Fibroblast of gingiva (primary cell): ENCODE results near the gene MYO7A.

ENCODE experiments used
- DNase-seq: peaks from one replicate; pipeline ENCODE4 v3.0.0-alpha.2; 2011; ENCODE audit warnings: low read depth

MYO7A gene

DNA sequence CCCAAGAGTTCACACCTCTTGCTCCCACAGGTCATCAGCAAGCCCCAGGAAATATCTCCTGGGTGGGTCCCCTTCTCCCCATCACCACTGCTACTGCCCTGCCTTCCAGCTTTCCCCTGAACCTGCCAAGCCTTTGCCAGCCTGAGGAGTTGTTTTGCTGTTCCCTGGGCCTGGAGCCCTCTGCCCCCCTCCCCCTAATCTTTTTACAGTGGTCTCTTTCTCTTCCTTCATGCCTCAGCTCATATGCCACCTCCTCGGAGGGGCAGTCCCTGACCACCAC, 18.9 kb downstream of the MYO7A start:
- DNase-seq: no peak

GRCh38 chr11:77147668-77148321, 19.7 kb downstream of the MYO7A start:
- no peak for DNase-seq

- DNase-seq: no peak
These were observed 21.1 kb downstream of the MYO7A start for GRCh38 chr11:77148963-77149715.

DNA sequence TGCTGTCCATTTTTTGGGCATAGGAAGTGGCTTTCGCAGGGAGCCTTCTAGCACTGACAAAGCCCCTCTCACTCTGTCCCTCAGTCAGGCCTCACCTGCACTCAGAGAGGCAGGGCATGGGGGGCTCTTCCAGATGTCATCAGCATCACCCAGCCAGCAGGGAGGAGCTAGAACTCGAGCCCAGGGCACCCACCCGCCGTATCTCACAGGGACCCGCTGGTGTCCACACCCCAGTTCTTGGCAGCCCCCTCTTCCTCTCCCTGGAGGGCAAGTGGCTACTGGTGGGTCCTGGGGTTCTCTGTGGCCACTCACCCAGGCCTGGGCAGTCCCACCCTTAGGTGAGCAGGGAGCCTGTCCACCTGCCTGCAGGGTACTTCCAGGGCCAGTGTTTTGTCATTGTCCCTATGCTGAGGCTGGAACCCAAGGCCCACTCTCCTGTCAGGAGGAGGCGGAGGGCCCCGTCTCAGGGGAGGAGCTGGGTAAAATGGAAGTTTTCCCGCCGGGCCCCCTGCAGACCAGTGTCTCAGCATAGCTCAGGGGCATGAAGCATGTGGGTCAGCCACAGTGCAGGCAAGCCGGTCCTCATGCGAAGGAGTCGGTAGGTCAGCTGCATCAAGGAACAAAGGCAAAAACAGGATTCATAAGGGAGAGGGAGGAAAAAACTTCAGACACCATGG, 21.8 kb downstream of the MYO7A start:
- DNase-seq: no peak

- no peak for DNase-seq
These were observed 22.8 kb downstream of the MYO7A start for GRCh38 chr11:77150836-77151235.

DNA sequence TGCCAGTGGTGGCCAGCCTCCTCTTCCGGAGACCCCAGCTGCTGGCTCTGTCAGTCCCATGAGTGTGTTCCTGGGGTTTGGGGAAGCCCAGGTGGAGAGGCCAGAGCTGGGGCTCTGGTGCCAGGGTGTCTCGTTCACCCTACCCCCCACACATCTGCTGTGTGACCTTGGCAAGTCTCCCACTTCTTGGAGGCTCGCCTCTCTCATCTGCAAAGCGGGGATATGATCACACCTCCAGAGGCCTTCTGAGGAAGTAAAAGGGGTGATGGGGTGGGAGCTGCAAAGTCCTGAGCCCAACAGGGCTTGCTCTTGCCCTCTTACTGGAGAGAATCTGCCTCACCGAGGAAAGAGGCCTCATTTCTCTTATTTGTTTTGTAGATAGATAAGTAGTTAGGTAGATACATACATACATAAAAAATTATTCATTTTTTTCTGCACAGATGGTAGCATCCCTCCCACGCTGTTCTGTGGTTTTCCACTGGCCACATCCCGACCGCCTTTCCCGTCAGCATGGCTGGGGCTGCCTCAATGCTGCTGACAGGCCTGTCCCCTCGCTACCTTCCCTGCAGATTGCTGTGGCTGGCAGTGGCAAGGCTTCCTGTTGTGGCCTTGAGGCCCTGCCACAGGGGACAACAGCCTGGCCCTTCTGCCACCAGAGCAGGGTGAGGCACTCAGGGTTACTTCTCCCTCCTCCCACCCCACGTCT, 23.9 kb downstream of the MYO7A start:
- DNase-seq: no peak

DNA sequence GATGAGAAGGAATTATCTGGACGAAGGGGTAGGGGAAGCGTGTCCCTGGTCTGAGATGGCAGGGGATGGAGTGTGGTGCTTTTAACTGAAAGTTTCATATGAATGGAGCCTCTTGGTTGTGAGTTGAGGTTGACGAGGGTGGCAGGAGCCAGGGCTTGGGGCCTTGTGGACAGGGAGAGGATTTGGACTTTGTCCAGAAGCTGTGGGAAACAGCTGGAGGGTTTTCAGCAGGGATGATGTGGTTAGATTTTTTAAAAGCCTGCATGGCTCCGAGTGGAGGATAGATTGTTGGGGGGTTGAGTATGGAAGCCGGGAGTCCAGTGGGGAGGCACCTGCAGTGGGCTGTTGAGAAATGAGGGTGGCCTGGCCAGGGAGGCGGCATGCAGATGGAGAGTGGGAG, 24.8 kb downstream of the MYO7A start:
- DNase-seq: no peak

DNA sequence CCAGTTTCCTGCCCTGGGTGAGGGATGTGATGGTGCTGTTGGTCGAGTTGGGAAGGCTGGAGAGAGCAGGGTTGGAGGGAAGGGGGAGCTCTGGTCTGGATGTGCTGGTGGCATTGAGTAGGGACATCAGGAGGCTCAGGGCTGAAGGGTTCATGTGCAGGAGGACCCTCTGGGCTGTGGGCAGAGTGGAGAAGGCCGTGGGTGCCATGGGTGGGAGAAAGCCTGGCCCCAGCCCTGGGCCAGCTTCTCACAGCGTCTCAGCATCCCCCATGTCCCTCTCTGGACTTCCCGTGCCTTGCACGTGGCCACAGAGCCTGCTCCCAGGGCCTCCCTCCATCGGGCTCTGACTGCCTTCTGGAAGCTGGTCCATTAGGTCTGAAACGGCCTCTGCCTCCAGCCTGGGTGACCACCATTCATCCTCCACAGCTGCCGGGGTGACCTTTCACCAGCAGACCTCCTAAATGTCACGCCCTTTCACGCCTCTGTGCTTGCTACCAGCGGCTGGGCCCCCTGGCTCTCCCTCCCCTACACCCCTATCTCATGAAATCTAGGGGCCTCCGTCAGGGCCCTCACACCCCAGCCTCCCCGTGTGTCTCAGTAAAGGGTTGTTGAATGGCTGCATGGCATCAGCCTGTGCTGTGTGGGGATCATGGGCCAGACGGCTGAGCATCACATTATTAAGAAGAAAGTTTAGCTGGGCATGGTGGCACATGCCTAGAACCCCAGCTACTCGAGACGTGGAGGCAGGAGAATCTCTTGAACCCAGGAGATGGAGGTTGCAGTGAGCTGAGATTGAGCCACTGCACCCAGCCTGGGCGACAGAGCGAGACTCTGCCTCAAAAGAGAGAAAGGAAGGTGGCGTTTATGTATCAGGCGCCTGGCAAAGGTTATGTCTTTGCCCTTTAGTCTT, 25.5 kb downstream of the MYO7A start:
- no peak for DNase-seq

- DNase-seq: no peak
These were observed 26.5 kb downstream of the MYO7A start for GRCh38 chr11:77154381-77155081.

GRCh38 chr11:77155082-77155475, 27.0 kb downstream of the MYO7A start:
- no peak for DNase-seq

- no peak for DNase-seq
These were observed 27.6 kb downstream of the MYO7A start for GRCh38 chr11:77155556-77156130.

DNA sequence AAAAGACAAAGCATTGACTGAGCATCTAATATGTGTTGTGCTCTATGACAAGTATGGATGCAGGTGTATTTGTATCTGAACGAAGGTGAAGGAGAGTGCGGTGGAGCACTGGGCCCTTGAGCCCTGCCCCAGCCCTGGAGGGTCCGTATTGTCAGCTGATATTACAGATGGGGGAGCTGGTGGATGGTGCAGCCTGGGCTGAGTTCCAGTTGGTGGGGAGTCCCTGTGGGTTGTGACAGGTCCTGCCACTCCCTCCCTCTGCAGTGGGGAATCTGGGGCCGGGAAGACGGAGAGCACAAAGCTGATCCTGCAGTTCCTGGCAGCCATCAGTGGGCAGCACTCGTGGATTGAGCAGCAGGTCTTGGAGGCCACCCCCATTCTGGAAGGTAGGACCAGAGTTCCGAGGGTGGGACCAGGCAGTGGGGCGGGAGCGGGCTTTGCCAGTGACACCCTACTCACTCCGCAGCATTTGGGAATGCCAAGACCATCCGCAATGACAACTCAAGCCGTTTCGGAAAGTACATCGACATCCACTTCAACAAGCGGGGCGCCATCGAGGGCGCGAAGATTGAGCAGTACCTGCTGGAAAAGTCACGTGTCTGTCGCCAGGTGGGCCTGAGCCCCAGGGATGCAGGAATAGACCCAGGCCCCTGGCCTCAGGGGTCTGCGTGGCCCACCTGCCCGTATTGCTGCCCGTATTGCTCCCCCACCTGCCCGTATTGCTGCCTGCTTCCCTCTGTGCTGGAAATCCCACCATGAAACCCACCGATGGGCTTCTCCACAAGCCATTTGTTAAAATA, 28.6 kb downstream of the MYO7A start:
- no peak for DNase-seq

DNA sequence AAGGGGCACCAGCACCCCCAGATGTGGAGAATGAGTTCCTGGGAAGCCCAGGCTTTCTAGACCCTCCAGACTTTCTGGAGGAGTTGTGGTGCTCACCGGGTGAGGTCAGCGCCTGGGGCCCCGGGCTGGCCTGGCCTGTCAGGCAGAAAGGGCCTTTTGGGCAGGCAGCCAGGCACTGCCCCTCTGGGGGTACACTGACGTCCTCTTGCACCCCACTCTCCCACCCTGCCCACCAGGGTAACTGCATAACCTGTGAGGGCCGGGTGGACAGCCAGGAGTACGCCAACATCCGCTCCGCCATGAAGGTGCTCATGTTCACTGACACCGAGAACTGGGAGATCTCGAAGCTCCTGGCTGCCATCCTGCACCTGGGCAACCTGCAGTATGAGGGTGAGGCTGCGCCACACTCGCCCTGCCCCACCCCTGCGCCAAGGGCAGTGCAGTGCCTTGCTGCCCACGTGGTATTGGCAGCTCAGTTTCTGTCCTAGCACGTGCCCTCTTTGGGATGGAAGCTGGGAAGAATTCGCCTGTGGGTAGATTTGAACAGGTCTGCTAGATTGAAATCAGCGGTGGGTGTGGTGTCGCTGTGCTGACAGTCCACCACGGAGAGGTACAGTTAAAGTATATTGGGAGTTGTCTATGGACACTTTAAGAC, 30.1 kb downstream of the MYO7A start:
- DNase-seq: no peak

DNA sequence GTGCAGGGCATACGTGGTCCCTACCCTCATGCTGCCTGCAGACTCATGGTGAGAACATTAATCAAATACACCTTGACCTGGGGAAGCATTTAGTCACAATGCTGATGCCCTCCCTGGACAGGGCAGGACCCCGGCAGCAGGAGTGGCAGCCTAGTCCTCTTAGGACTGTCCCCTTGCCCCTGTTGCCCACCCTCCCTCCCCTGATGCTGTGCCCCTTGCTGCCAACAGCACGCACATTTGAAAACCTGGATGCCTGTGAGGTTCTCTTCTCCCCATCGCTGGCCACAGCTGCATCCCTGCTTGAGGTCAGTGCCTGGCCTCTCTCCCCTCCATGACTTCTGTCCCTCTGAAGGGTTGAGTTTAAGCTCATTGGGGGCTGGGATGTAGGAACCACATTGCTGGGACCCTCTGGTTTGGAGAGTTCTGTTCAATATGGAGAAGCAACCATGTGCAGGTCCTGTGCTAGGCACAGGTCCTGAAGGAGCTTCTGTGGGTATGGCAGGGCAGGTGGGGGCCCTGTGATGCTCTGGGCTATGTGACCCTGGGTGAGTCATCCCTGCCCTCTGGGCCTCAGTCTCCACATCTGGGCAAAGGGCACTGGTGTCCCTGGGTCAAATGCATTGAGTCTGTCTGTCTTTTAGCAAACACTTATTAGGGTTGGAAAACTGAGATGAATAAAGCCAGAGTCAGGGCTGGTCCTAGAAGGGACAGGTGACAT, 31.3 kb downstream of the MYO7A start:
- no peak for DNase-seq

DNA sequence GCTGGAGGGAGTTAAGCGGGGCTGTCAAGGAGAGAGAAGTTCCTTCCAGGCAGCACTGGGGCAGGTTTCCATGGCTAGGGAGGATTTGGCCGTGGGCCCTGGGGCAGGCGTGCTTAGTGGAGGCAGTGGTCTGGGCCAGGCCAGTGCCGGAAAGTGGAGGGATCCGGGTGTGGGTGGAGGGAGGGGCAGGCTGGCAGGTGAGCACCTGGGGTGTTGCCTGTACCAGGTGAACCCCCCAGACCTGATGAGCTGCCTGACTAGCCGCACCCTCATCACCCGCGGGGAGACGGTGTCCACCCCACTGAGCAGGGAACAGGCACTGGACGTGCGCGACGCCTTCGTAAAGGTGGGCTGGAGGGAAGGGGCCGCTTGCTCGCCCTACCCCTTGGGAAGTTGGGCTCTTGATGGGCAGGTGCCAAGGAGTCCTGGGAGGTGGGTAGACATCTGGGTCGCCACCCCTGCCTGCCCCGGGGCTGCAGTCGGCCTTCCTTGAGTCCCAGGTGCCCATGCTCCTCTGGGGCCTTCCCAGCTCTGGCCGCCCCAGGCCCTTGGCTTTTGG, 32.0 kb downstream of the MYO7A start:
- DNase-seq: no peak

GRCh38 chr11:77163271-77163670, 35.2 kb downstream of the MYO7A start:
- no peak for DNase-seq

- no peak for DNase-seq
These were observed 37.0 kb downstream of the MYO7A start for GRCh38 chr11:77165066-77165465.

- DNase-seq: no peak
These were observed 38.0 kb downstream of the MYO7A start for GRCh38 chr11:77166021-77166420.
